GM23248 (cell line): ENCODE data around the gene ZNF398.

Experiments used
- EZH2 ChIP-seq: fragments of 200-600 bp; sonication (generic); IDR thresholded peaks from 2 replicates; pipeline ENCODE4 v1.6.1; 2018; ENCODE audit warnings: antibody characterized with exemption, mild to moderate bottlenecking; ENCODE audit not compliant: insufficient read depth, poor library complexity, severe bottlenecking
- EZH2phosphoT487 ChIP-seq: fragments of 200-600 bp; sonication (generic); IDR thresholded peaks from 2 replicates; pipeline ENCODE4 v1.6.1; 2018; ENCODE audit warnings: antibody characterized with exemption, moderate library complexity, mild to moderate bottlenecking, low read depth; ENCODE audit not compliant: insufficient read depth

GRCh38 chr7:149140831-149141230 is 6.4 kb upstream of the ZNF398 start:
- no peak for TF ChIP-seq EZH2
- TF ChIP-seq EZH2phosphoT487: no peak
